Keratinocyte (primary cell): Measurements from ENCODE around the gene ZP1. TPM values are rescaled to one million over a fixed set of nuclear protein-coding genes. Genes with fewer than 3 reads are reported as not detected.

Source experiments
- DNase-seq: peaks from one replicate; pipeline ENCODE4 v3.0.0-alpha.2; 2011; ENCODE audit warnings: low read depth, missing footprints, low spot score
- FAIRE-seq: peaks from 2 replicates; lab custom pipeline; 2011; peaks lifted over from hg19 to GRCh38; lab: Jason Lieb, UNC
- H2AFZ ChIP-seq: 2 replicates; pipeline ENCODE4 v1.6.0; 2012; ENCODE audit warnings: low read length, control low read depth, inconsistent platforms; ENCODE audit not compliant: control insufficient read depth
- H3K27ac ChIP-seq: 2 replicates; pipeline ENCODE4 v1.5.1; 2011; ENCODE audit warnings: low read length; ENCODE audit not compliant: control insufficient read depth, insufficient read depth
- H3K27me3 ChIP-seq: 3 replicates; pipeline ENCODE4 v1.6.0; 2011; ENCODE audit warnings: low read length; ENCODE audit not compliant: control insufficient read depth, insufficient read depth; ENCODE audit errors: extremely low read depth
- H3K36me3 ChIP-seq, 2 experiments: 2 replicates in 1 of 2; 3 replicates in 1 of 2; pipeline ENCODE4 v1.5.1; 2011; ENCODE audit warnings: low read length in 2 of 2, mild to moderate bottlenecking in 1 of 2; ENCODE audit not compliant: control insufficient read depth in 2 of 2, insufficient read depth in 2 of 2; ENCODE audit errors: extremely low read depth in 1 of 2
- H3K4me1 ChIP-seq: 3 replicates; pipeline ENCODE4 v1.5.1; 2011; ENCODE audit warnings: low read length; ENCODE audit not compliant: control insufficient read depth, insufficient read depth; ENCODE audit errors: extremely low read depth
- H3K4me2 ChIP-seq: 3 replicates; pipeline ENCODE4 v1.6.0; 2011; ENCODE audit warnings: low read depth, low read length; ENCODE audit not compliant: control insufficient read depth, insufficient read depth; ENCODE audit errors: extremely low read depth
- H3K4me3 ChIP-seq, 3 experiments: fragments of 200-600 bp in 1 of 3; sonication (generic) in 1 of 3; 2 replicates in 2 of 3; 3 replicates in 1 of 3; pipeline ENCODE4 v1.5.1; 2011 to 2016; ENCODE audit warnings: low read length in 3 of 3, mild to moderate bottlenecking in 3 of 3, control low read depth in 2 of 3, inconsistent platforms in 1 of 3, low read depth in 1 of 3, mixed read lengths in 1 of 3, mixed run types in 1 of 3, moderate library complexity in 1 of 3; ENCODE audit not compliant: control insufficient read depth in 2 of 3, insufficient read depth in 2 of 3; ENCODE audit errors: extremely low read depth in 1 of 3
- H3K79me2 ChIP-seq: 2 replicates; pipeline ENCODE4 v1.6.0; 2012; ENCODE audit warnings: low read length; ENCODE audit not compliant: control insufficient read depth, insufficient read depth
- H3K9ac ChIP-seq: 3 replicates; pipeline ENCODE4 v1.6.0; 2011; ENCODE audit warnings: low read length; ENCODE audit not compliant: control insufficient read depth, insufficient read depth; ENCODE audit errors: extremely low read depth
- H3K9me1 ChIP-seq: 3 replicates; pipeline ENCODE4 v1.6.0; 2011; ENCODE audit warnings: low read length; ENCODE audit not compliant: control insufficient read depth, insufficient read depth; ENCODE audit errors: extremely low read depth
- H3K9me3 ChIP-seq: 2 replicates; pipeline ENCODE4 v1.5.1; 2012; ENCODE audit warnings: low read depth, low read length; ENCODE audit not compliant: control insufficient read depth
- H4K20me1 ChIP-seq: 3 replicates; pipeline ENCODE4 v1.6.0; 2011; ENCODE audit warnings: low read length; ENCODE audit not compliant: control insufficient read depth, insufficient read depth; ENCODE audit errors: extremely low read depth
- EZH2 ChIP-seq: IDR thresholded peaks from one replicate; pipeline ENCODE4 v1.6.1; 2012; ENCODE audit warnings: inconsistent platforms, mild to moderate bottlenecking, low read length, moderate library complexity
- dilution Hi-C: fragments of 300-500 bp; cut with MboI; formaldehyde crosslinking; loops from one replicate; pipeline ENCODE4 v1.7.0; 2020; ENCODE audit warnings: low sequenced_read_pairs; ENCODE audit not compliant: extremely low pct_ligation_motif_present
- polyA plus RNA-seq, 5 experiments: library from polyadenylated mRNA; depleted of rRNA in 3 of 5; stranded (reverse) in 3 of 5; stranded (forward) in 1 of 5; unstranded in 1 of 5; fragments of >200 nt; gene quantifications; 1 replicate in 1 of 5; 2 replicates in 3 of 5; 3 replicates in 1 of 5; pipeline versions ENCODE4 v1.2.1 to v1.2.3, GENCODE V29; 2011 to 2012; ENCODE audit warnings: missing spikeins in 2 of 5, low read depth in 1 of 5, low replicate concordance in 1 of 5
- TF ChIP-seq, protein P1 (sequence below), 3 experiments: IDR thresholded peaks in 1 of 3; conservative IDR thresholded peaks in 1 of 3; optimal IDR thresholded peaks in 1 of 3; 2 replicates in 2 of 3; 3 replicates in 1 of 3; pipeline versions ENCODE3 to v1.5.1; 2011; ENCODE audit warnings: low read length in 3 of 3, mild to moderate bottlenecking in 3 of 3, moderate library complexity in 2 of 3, control low read depth in 1 of 3, inconsistent platforms in 1 of 3; ENCODE audit not compliant: insufficient read depth in 2 of 3; ENCODE audit errors: extremely low read depth in 1 of 3

Gene ZP1
- polyA plus RNA-seq, 1 donor (not counting 4 experiments of a cell fraction or from before 2014, with no cell fraction given), result not detected

DNA sequence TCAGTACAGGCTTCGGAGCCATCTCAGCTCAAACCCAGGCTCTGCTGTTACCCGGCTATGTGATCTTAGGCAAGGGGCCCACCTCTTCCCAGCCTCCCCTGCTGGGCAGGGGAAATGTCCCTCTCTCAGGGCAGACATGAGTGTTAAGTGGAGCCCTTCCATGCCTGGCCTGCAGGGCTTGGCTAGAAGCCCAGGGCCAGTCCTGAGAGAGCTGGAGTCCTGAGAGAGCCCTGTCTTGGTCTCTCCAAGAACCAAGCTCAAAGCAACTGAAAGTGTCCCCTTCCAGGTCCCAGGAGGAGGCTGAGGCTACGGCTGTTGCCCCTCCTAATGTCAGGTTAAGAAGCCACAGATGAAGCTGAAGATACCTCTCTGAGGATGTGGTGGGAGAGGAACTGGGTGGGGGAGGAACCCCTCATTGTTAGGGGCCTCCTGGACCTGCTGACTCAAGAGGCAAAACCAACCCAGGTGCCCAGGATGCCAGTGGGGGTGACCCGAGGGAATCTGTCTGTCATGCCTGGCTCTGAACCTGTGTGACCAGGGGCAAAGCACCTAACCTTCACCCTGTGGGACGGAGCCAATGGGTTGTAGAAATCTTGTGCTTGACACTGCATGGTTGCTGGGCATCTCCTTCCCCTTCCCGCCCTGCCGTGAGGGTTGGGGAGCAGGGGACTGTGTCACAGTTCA, 4.2 kb downstream of the ZP1 start:
- H4K20me1 ChIP-seq, result no peaks in the 10 kb centered on the region
- dilution Hi-C loops, result no loop called here
- no peak overlapping the region for H2AFZ ChIP-seq
- H3K9me3 ChIP-seq, result no peaks in the 10 kb centered on the region
- no peak for TF ChIP-seq EZH2
- TF ChIP-seq, protein P1, sequence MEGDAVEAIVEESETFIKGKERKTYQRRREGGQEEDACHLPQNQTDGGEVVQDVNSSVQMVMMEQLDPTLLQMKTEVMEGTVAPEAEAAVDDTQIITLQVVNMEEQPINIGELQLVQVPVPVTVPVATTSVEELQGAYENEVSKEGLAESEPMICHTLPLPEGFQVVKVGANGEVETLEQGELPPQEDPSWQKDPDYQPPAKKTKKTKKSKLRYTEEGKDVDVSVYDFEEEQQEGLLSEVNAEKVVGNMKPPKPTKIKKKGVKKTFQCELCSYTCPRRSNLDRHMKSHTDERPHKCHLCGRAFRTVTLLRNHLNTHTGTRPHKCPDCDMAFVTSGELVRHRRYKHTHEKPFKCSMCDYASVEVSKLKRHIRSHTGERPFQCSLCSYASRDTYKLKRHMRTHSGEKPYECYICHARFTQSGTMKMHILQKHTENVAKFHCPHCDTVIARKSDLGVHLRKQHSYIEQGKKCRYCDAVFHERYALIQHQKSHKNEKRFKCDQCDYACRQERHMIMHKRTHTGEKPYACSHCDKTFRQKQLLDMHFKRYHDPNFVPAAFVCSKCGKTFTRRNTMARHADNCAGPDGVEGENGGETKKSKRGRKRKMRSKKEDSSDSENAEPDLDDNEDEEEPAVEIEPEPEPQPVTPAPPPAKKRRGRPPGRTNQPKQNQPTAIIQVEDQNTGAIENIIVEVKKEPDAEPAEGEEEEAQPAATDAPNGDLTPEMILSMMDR (optimal IDR thresholded peaks at IDR 0.05 in 1 of 3, IDR thresholded peaks at IDR 0.05 in 1 of 3, conservative IDR thresholded peaks at IDR 0.05 in 1 of 3; ENCODE audit: extremely low read depth in 1 of 3, insufficient read depth in 2 of 3, low read length in 3 of 3), result no peak
- FAIRE-seq (no peak), DNase-seq (no peak)
- no peak overlapping the region for H3K9ac ChIP-seq
- no peaks in the 10 kb centered on the region for H3K27me3 ChIP-seq
- H3K27ac ChIP-seq, result no peak overlapping the region
- H3K4me2 ChIP-seq, result no peak overlapping the region
- H3K9me1 ChIP-seq, result no peaks in the 10 kb centered on the region
- H3K4me1 ChIP-seq, result no peaks in the 10 kb centered on the region
- H3K79me2 ChIP-seq, result no peaks in the 10 kb centered on the region
- no peaks in the 10 kb centered on the region for H3K36me3 ChIP-seq
- no peak overlapping the region for H3K4me3 ChIP-seq

DNA sequence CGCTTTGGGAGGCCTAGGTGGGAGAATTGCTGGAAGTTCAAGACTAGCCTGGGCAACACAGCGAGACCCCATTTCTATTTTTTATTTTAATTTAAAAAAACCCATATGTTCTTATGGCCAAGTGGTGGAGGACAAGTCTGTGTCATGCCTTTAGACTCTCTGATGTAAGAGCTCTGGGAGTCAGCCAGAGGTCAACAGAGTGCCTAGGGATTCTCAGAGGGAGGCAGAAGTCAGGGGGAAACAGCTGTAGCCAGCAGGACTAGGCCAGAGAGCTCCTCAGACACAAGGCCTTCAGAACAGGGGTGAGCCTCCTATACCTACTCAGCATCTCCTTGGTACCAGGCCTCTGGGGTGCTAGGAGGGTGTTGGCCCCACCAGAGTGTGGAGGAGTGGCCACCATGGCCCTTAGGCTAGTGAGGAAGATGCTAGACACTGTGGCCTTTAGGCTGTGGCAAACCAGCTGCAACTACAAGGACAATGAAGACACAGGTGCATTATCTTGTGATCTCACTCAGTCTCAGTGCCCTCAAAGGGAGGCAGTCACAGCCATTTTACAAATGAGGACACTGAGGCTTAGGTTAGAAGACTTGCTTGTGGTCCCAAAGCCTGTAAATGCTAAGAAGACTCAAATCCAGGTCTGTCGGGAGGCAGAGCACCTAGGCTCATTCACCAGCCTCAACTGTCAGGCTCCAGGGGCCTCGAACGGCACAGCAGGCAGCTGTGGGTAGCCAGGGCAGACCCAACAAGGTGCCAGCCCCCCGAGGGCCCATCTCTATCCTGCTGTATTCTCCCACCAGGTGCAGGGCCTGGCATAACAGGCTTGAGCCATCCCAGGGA, 5.0 kb downstream of the ZP1 start:
- FAIRE-seq, result no peak
- no peaks in the 10 kb centered on the region for H3K9me3 ChIP-seq
- no peak overlapping the region for H3K4me3 ChIP-seq
- TF ChIP-seq EZH2, result no peak
- TF ChIP-seq, protein P1 (optimal IDR thresholded peaks at IDR 0.05 in 1 of 3, IDR thresholded peaks at IDR 0.05 in 1 of 3, conservative IDR thresholded peaks at IDR 0.05 in 1 of 3; ENCODE audit: extremely low read depth in 1 of 3, insufficient read depth in 2 of 3, low read length in 3 of 3), result no peak
- DNase-seq, result no peak
- H3K27me3 ChIP-seq, result no peaks in the 10 kb centered on the region
- dilution Hi-C loops, result no loop called here
- H3K79me2 ChIP-seq, result no peaks in the 10 kb centered on the region
- no peaks in the 10 kb centered on the region for H3K36me3 ChIP-seq
- H3K9me1 ChIP-seq, result no peaks in the 10 kb centered on the region
- no peak overlapping the region for H3K27ac ChIP-seq
- H3K9ac ChIP-seq, result no peak overlapping the region
- no peaks in the 10 kb centered on the region for H3K4me1 ChIP-seq
- H2AFZ ChIP-seq, result no peak overlapping the region
- no peak overlapping the region for H3K4me2 ChIP-seq
- no peaks in the 10 kb centered on the region for H4K20me1 ChIP-seq
